NCI-H2227 (cell line): ENCODE results near the gene PAGE2B.
"Not testable (repeated sequence)": the region's sequence is repeated elsewhere in the genome, so short reads cannot be mapped to it uniquely, and the experiment has no call there.

Source experiments
- DNase-seq: peaks from one replicate; lab custom pipeline; 2025; ENCODE audit not compliant: unreplicated experiment; lab: John Stamatoyannopoulos, UW

PAGE2B gene, protein sequence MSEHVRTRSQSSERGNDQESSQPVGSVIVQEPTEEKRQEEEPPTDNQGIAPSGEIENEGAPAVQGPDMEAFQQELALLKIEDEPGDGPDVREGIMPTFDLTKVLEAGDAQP

DNA sequence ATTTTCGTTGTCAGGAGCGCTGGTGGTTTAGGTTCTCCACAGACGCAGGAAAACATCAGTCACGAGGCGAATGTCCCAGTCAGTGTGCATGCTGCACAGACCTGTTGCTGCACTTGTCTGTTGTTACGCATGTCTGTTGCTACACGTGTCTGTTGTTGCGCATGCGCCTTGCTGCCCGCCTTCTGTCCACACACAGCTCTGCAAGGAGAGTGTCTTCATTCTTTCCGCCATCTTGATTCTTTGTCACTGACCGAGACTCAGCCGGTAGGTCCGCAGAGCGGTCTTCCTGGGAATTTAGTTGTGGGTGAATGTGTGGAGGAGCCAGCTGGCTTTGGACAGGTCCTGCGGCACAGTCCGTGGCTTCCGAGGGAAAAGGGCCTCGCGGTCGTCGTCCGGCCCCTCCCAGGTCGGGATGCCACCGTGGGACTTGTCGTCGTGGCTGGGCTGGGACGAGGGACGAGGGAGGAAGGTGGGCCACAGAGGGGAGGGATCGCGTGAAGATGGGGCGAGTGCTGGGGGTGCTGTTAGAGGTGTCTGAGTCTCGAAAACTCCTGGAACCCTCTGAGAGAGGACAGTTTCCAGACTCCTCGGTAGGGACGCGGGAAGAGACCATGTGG, at the start of gene PAGE2B:
TSS of gene PAGE2B (plus strand) at position 180 of the 617 bp plus-strand sequence. CDS start 1,012 bp downstream, outside the sequence.
- no peak for DNase-seq

DNA sequence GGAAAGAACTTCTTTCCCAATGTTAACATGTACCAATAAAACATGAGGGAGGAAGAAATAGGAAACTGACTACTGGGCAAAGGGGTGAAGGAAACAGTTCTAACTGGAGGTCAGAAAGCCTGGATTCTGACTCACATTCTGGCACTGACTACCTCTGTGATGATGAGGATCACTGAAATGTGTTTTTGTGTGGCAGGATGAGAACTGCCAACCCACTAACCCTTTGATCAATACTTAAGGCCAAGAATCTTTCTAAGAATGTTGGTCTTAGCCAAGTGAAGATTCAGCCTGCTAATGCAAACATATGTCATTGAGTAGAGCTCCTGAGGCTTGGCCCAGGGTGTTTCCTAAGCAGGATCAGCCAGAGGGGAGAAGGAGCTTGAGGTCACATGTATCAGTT, 48.7 kb upstream of the PAGE2B start:
- no peak for DNase-seq

DNA sequence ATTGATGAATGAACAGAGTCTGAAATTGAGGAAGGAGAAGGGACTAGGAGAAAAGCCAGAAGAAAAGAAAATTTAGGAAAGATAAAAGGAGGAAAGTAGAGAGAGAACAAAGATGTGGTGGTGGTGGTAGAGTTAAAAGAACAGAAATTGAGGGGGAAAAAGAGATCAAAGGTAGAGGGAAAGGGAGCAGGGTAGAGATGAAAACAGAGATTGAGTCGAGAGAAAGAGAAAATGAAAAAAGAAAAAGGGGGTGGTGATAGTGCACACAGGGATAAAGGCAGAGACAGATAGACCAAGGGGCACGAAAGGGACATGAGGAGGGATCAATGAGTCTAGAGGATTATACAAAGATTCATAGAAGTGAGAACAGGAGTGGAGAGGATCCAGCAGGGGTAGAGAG, 48.0 kb upstream of the PAGE2B start:
- DNase-seq: no peak

DNA sequence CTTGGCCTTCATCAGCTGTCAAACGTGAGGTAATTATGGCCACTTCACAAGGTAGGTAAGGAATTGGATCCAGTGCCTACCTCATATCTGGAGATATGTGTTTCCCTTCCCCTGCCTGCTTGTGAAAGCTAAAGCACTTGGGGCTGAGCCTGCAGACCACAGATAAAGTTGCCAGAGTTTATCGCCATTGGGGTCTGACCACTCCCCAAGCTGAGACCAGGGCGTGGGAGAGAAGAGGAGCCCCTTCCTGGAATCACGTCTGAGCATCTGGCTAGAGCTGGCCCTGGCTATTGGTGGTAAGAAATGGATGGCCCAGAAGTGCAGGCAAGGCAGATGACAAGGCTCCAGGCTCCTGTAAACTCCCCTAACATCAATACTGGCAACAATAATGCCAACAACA, 46.8 kb upstream of the PAGE2B start:
- DNase-seq: no peak

DNA sequence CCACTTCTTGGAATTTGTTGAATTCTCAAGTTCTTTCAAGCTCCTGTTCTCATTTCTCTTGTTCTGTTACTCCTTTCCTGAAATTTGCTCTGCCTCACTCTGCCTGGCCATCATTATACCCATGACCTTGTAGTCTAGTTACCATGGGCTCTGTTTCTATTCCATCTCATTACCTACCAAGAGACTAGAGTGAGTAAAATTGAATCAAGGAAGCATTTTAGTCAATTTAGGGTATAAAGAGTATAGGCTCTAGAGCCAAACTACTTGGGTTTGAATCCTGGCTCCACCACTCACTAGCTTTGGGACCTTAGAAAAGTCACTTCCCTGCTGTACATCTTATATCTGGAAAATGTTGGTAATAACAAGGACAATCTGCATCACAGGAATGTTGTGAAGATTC, 46.2 kb upstream of the PAGE2B start:
- DNase-seq: no peak

DNA sequence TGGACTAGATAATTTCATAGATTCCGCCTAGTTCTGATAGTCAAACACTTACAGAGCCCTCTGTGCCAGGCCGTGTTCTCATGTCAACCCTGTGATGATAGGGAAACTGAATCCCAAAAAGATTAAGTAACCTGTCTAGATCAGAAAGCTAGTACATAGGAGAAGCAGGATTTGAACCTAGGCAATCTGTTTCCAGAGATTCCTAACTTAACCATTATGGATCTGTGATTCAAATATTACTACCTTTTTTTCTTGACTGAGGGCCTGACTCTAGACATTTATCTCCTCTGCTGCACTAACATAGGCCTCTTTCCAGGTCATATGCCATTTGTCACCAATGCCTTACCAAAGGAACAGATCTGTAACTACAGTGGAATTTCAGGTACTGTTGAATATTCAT, 45.5 kb upstream of the PAGE2B start:
- no peak for DNase-seq

DNA sequence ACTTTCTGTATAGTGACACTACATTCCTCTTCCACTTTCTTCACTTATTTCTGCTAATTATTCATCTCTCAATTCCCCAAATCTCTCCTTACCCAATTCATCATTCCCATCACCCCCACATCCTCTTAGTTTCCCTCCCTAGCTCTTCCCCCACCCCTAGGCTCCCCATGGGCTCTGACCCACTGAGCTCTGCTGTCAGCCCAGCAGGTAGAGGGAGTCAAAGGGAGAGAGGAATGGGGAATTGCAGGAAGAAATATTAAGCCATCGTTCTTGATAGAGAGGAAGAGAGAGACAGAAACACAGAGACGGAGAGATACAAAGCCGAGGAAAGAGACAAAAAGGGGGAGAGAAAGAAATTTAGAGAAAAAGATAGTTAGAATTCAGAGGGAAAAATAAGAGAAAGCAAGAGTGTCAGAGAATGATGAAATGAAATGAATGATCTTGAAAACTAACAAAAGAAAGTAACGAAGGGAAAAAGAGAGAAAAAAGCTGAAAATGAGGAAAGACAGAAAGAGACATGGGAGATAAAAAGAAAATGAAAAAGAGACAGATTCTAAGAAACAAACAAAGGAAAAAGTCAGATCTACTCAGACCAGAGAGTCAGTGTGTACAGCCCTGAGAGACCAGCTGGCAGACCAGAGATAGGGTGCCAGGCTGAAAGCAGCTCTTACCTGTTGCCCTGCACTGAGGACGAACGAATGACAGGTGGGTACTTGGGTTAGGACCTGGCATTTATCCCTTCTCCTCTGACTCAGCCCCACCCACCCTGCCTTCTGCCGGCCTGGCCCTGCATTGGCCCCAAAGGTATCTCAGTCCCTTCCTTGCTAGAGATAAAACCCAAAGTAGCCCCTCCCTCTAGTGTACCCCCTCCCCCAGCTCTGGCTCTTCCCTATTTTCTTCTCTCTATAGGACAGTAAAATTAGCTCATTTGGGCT, 44.3 kb upstream of the PAGE2B start, which contains the start of gene ALAS2:
TSS of gene ALAS2 (minus strand) at position 707 of the 935 bp plus-strand sequence. CDS start 4,977 bp downstream, outside the sequence.
- no peak for DNase-seq

DNA sequence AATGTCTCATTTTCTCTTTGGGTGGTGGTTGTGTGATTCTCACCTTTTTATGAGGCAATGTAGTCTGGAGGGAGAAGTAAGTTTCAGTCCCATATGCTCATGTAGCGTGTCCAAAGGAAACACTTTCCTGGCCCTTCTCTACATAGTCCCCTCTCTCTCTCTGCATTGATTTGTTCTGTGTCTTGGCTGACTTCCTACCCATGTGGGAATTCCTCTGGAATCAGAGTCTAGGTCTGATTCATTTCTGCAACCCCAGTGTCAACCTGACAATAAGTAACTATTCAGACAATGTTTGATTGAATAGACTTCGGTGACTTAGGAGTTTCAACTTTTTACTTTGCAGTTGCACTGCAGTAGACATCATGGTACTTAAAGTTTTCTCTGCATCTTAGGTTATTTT, 41.4 kb upstream of the PAGE2B start:
- DNase-seq: no peak

DNA sequence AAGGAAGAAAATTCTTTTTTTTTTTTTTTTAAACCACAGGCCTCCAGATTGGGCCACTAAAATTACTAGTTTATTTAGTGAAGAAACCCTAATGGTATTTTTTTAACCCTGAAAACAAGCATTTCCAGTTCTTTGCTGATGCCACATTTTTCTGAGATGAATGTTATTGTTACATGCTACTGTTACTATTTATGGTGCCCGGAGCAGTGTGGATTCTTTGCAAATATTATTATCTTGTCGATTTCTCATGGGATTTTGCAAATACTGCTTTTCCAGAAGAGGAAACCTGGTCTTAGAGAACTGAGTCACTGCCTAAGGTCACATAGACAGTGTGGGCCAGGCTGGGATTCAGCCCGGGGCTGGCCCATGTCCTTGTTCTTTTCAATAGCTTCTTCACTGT, 35.4 kb upstream of the PAGE2B start:
- no peak for DNase-seq

DNA sequence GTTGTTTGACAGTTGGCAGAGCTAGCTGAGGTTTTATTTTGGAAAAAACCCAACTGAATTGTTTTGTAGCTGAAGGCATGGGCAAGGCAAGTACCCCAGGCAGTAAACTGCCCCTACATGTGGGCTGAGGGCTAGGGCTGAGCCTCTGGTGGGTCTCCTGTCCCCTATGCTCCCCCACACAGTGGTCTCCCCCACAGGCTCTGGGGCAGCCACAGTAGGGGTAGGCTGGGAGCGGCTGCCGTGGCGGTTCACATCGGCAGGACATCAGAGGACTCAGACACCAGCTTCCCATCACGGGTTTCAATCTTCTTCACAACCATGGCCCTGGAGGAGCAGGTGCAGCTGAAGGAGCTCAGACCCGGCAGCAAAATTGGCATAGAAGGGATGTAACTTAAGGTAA, 33.3 kb upstream of the PAGE2B start:
- no peak for DNase-seq

DNA sequence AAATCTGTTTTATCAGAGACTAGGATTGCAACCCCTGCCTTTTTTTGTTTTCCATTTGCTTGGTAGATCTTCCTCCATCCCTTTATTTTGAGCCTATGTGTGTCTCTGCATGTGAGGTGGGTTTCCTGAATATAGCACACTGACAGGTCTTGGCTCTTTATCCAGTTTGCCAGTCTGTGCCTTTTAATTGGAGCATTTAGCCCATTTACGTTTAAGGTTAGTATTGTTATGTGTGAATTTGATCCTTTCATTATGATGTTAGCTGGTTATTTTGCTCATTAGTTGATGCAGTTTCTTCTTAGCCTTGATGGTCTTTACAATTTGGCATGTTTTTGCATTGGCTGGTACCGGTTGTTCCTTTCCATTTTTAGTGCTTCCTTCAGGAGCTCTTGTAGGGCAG, 24.2 kb upstream of the PAGE2B start:
- not testable (repeated sequence) for DNase-seq

DNA sequence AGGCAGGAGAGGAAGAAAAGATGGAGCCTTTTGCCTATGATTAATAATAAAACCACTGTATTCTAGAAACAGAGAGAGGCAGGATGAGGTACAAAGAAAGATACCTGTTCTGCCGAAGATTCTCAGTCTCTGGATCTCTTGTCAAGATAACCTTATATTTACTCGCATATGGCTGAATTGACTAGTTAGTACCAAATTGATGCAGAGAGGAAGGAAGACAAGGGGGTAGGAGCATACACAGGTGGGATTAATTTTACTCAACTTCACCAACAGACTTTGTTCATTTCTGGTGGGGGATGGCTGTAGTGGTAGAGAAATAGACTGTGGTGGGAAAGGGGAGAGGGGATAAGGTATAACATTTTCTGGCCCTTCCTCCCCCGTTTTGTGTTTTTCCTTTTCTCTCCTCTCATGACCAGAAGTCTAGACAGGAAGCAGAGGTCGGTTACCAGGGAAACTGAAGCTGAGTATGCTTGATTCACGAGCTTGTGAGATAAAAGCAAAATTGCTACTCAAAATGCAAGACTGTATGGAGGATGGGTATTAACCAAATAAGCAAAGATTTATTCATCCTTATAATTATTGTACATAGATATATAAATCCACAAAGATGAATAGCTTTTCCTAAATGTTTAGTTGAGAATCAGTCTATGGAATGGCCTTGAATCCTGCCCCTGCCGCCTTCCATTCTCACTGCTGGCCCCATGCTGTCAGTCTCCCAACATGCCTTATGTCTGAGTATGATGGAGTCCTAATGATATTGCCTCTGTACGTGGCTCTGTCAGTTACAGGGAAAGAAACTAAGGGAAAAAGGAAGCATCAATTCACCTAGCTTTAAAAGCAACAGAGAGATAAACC, 17.8 kb upstream of the PAGE2B start:
- DNase-seq: peak; percentile 23

DNA sequence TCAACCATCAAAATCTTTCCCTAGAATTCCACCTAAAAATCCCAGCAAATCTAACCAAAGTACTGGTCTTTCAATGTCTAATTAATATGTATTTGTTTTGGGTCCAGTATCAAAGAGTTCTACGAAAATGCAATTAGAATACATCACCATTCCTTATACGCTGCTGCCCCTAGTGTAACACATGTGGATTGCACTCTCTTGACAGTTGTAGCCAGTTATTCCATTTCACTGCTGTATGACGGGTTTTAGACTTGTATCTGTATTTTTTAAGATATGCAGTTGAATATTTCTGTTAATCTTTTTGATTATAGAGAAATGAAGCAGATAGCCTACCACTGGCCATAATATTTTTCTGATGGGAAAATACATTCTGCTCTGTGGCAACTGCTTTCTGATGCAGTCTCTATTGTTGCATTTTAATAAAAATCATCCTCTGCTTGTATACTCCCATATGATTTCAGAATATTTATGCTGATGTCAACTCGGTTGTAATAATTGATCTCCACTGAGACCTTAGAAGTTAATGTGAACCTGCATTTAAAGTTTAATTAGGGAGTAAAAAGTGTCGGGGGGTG, 17.1 kb upstream of the PAGE2B start:
- peak; percentile 48 for DNase-seq

DNA sequence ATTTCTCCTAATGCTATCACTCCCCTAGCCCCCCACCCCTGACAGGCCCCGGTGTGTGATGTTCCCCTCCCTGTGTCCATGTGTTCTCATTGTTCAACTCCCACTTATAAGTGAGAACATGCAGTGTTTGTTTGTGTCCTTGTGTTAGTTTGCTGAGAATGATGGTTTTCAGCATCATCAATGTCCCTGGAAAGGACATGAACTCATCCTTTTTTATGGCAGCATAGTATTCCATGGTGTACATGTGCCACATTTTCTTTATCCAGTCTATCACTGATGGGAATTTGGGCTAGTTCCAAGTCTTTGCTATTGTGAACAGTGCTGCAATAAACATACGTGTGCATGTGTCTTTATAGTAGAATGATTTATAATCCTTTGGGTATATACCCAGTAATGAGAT, 7.7 kb upstream of the PAGE2B start:
- not testable (repeated sequence) for DNase-seq

DNA sequence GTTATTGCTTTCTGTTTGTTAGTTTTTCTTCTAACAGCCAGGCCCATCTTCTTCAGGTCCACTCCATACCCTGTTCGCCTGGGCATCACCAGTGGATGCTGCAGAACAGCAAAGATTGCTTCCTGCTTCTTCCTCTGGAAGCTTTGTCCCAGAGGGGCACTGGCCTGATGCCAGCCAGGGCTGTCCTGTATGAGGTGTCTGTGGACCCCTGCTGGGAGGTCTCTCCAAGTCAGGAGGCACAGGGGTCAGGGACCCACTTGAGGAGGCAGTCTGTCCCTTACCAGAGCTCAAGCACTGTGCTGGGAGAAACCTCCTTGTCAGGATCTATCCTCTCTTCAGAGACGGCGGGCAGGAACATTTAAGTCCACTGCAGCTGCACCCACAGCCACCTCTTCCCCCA, 2.5 kb upstream of the PAGE2B start:
- no peak for DNase-seq

DNA sequence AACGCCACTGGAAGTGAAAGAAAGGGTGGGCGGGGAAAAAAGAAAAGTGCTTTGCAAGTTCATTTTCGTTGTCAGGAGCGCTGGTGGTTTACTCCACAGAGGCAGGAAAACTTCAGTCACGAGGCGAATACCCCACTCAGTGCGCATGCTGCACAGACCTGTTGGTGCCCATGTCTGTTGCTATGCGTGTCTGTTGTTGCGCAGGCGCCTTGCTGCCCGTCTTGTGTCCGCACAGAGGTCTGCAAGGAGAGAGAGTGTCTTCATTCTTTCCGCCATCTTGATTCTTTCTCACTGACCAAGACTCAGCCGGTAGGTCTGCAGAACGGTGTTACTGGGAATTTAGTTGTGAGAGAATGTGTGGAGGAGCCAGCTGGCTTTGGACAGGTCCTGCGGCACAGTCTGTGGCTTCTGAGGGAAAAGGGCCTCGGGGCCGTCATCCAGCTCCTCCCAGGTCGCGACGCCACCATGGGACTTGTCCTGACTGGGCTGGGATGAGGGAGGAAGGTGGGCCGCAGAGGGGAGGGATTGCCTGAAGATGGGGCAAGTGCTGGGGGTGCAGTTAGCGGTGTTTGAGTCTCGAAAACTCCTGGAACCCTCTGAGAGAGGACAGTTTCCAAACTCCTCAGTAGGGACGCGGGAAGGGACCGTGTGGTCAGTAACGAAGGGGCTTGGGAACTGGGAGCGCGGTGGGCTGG, 14.1 kb downstream of the PAGE2B start, which contains the start of gene PAGE2:
TSS of gene PAGE2 (plus strand) at position 224 of the 695 bp plus-strand sequence. CDS start 1,003 bp downstream, outside the sequence.
- DNase-seq: peak; percentile 68

DNA sequence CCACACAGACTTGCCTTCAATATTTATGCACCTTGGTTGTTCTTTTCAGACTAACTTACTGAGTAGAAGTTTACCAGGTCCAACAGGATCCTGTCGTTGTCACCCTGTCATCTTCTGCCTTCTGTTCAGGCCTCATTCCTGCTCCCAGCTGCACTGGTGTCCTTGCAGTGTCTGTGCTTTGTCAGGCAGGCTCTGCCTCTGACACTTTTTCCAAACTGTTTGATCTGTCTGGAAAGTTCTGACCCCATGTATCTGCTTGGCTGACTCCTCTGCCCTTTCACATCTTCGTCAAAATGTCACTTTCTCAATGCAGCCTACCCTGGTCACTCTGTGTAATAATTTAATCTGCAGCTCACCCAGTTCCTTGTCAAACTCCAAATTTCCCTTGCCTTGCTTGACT, 23.9 kb downstream of the PAGE2B start:
- no peak for DNase-seq

DNA sequence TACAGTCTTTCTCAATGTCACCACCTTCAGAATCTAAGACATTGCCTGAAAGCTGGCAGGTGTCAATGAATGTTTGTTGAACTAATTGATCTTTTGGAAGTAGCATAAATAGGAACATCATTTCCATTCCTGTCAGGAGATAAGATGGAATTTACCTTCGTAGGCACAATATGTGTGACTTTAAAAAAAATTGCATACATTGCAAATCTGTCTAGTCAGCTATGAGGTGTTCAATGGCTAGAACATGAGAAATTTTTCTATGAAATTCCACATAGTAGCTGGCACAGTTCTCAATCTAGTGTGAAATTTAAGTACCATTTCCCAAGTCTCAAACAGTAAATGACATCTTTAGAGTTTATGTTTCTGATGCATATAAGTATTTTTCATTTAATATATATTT, 24.3 kb downstream of the PAGE2B start:
- no peak for DNase-seq

DNA sequence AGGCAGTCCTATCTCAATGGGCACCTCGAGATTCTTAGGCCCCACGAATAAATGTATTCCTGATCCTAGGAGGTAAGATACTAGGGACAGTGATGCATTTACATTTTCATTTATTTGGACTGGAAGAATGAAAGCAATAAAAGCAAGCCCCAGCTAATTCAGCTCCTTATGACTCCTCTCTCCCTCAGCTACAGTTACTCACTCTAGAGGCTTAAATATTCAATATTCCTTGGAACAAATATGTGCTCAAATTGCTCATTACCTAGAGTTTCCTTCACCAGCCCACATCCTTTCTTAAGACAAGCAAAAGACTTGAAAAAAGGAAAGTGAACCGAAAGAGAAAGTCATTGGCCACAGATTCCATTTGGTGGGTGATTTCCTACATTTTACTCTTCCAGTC, 27.9 kb downstream of the PAGE2B start:
- DNase-seq: no peak

DNA sequence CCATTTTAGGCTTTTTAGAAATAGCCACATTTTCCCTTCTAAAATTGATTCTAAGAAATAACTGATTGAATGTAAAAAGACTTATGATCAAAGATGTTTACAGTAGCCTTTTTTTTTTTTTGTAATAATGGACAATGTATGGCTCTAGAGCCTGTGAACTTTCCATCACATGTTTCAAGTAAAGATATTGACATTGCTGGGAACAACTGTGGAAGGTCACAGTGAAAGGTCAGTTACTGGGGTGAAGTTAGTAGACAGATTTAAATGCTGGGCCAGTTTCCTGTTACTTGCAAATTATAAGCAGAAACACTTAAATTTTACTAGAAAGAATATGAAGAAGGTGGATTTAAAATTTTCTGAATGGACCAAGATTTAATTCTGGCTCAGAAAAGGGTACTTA, 32.4 kb downstream of the PAGE2B start:
- DNase-seq: no peak
